GM23338 (cell line): Measurements from ENCODE around the gene MRPL37. TPM values are rescaled to one million over a fixed set of nuclear protein-coding genes. Genes with fewer than 3 reads are reported as not detected.

Source experiments
- ATAC-seq: fragments of 200-7000 bp; cut with Tn5 transposase; 3 replicates; pipeline ENCODE4 v1.9.1; 2020
- DNase-seq: peaks from one replicate; pipeline ENCODE4 v3.0.0-alpha.2; 2015; ENCODE audit warnings: low spot score
- H2AFZ ChIP-seq: fragments of 200-600 bp; sonication (generic); 2 replicates; pipeline ENCODE4 v1.8.0; 2016; ENCODE audit warnings: antibody characterized with exemption, mild to moderate bottlenecking, moderate library complexity
- H3F3A ChIP-seq: fragments of 200-600 bp; sonication (generic); replicated peaks from 2 replicates; pipeline ENCODE4 v1.8.0; 2017; ENCODE audit warnings: antibody characterized with exemption, mixed run types, low read depth
- H3K27ac ChIP-seq: fragments of 200-600 bp; sonication (generic); 2 replicates; pipeline ENCODE4 v1.6.1; 2016; ENCODE audit warnings: low read depth
- H3K27me3 ChIP-seq: fragments of 200-600 bp; sonication (generic); 2 replicates; pipeline ENCODE4 v1.8.0; 2016; ENCODE audit warnings: mild to moderate bottlenecking, mixed run types, moderate library complexity; ENCODE audit not compliant: insufficient read depth
- H3K36me3 ChIP-seq: fragments of 200-600 bp; sonication (generic); 2 replicates; pipeline ENCODE4 v1.8.0; 2016; ENCODE audit warnings: mild to moderate bottlenecking; ENCODE audit not compliant: insufficient read depth
- H3K4me1 ChIP-seq: fragments of 200-600 bp; sonication (generic); 2 replicates; pipeline ENCODE4 v1.8.0; 2016; ENCODE audit warnings: mild to moderate bottlenecking, moderate library complexity; ENCODE audit not compliant: insufficient read depth
- H3K4me2 ChIP-seq: fragments of 200-600 bp; sonication (generic); 2 replicates; pipeline ENCODE4 v1.7.1; 2017; ENCODE audit warnings: mixed run types
- H3K4me3 ChIP-seq: fragments of 200-600 bp; sonication (generic); 2 replicates; pipeline ENCODE4 v1.6.1; 2016; ENCODE audit warnings: mixed run types
- H3K79me2 ChIP-seq: fragments of 200-600 bp; sonication (generic); replicated peaks from 2 replicates; pipeline ENCODE4 v1.8.0; 2017; ENCODE audit warnings: mild to moderate bottlenecking; ENCODE audit not compliant: insufficient read depth
- H3K9me2 ChIP-seq: fragments of 200-600 bp; sonication (generic); 2 replicates; pipeline ENCODE4 v1.8.0; 2017; ENCODE audit not compliant: insufficient read depth
- H4K20me1 ChIP-seq: fragments of 200-600 bp; sonication (generic); replicated peaks from 2 replicates; pipeline ENCODE4 v1.8.0; 2017; ENCODE audit warnings: mild to moderate bottlenecking; ENCODE audit not compliant: insufficient read depth
- H3K27ac Mint-ChIP-seq: 2 replicates; pipeline ENCODE4 v1.8.0; 2020; ENCODE audit warnings: inconsistent platforms, mild to moderate bottlenecking, moderate library complexity, mixed read lengths
- H3K27me3 Mint-ChIP-seq: 3 replicates; pipeline ENCODE4 v1.8.0; 2022; ENCODE audit warnings: low read depth, mild to moderate bottlenecking, moderate library complexity, mixed read lengths, inconsistent platforms; ENCODE audit not compliant: insufficient read depth, poor library complexity
- H3K36me3 Mint-ChIP-seq: 3 replicates; pipeline ENCODE4 v1.8.0; 2021; ENCODE audit warnings: low read depth, mild to moderate bottlenecking, inconsistent platforms, moderate library complexity, mixed read lengths
- H3K4me1 Mint-ChIP-seq: 3 replicates; pipeline ENCODE4 v1.8.0; 2020; ENCODE audit warnings: mild to moderate bottlenecking, inconsistent platforms, mixed read lengths
- H3K4me3 Mint-ChIP-seq: 3 replicates; pipeline ENCODE4 v1.8.0; 2021; ENCODE audit warnings: moderate library complexity, mild to moderate bottlenecking, inconsistent platforms, mixed read lengths
- H3K9me3 Mint-ChIP-seq: 3 replicates; pipeline ENCODE4 v1.8.0; 2020; ENCODE audit warnings: moderate library complexity, mild to moderate bottlenecking, inconsistent platforms, mixed read lengths
- CREB1 ChIP-seq: fragments of 250-450 bp; sonication (Bioruptor Pico); IDR thresholded peaks from 2 replicates; pipeline ENCODE4 v1.5.0; 2020; ENCODE audit warnings: low read depth, mild to moderate bottlenecking, moderate library complexity
- CTCF ChIP-seq, 2 experiments: fragments of 200-600 bp in 1 of 2; sonication (generic) in 1 of 2; conservative IDR thresholded peaks; 2 replicates each; pipeline versions ENCODE4 v1.5.1 to v1.6.1; 2016 to 2017; ENCODE audit warnings: antibody characterized with exemption in 2 of 2, low read depth in 2 of 2, mild to moderate bottlenecking in 2 of 2, moderate library complexity in 1 of 2
- ETS1 ChIP-seq: IDR thresholded peaks from 2 replicates; pipeline ENCODE4 v1.6.1; 2016; ENCODE audit warnings: antibody characterized with exemption
- EZH2 ChIP-seq: fragments of 200-600 bp; sonication (generic); IDR thresholded peaks from one replicate; pipeline ENCODE4 v1.8.0; 2017; ENCODE audit warnings: antibody characterized with exemption, mild to moderate bottlenecking, low read depth; ENCODE audit not compliant: unreplicated experiment
- EZH2phosphoT487 ChIP-seq: fragments of 200-600 bp; sonication (generic); IDR thresholded peaks from one replicate; pipeline ENCODE4 v1.8.1; 2018; ENCODE audit warnings: antibody characterized with exemption; ENCODE audit not compliant: unreplicated experiment
- JUNB ChIP-seq: IDR thresholded peaks from one replicate; pipeline ENCODE4 v1.6.1; 2016; ENCODE audit warnings: antibody characterized with exemption; ENCODE audit not compliant: unreplicated experiment
- NANOG ChIP-seq: IDR thresholded peaks from 2 replicates; pipeline ENCODE4 v1.6.1; 2016; ENCODE audit warnings: antibody characterized with exemption, borderline replicate concordance
- POLR2AphosphoS5 ChIP-seq: IDR thresholded peaks from 2 replicates; pipeline ENCODE4 v1.6.1; 2016; ENCODE audit warnings: antibody characterized with exemption, low read depth
- REST ChIP-seq: IDR thresholded peaks from one replicate; pipeline ENCODE4 v1.6.1; 2018; ENCODE audit warnings: antibody characterized with exemption; ENCODE audit not compliant: unreplicated experiment
- STAT1 ChIP-seq: IDR thresholded peaks from one replicate; pipeline ENCODE4 v1.6.1; 2016; ENCODE audit warnings: antibody characterized with exemption; ENCODE audit not compliant: unreplicated experiment
- ZNF462 ChIP-seq: fragments of 250-450 bp; sonication (Bioruptor Pico); IDR thresholded peaks from 2 replicates; pipeline ENCODE4 v1.5.0; 2020; ENCODE audit warnings: mild to moderate bottlenecking, moderate library complexity
- polyA plus RNA-seq: library from polyadenylated mRNA; unstranded; fragments of >200 nt; fragmentation: Nextera tagmentation; extraction: Ambion mirVana; gene quantifications from 2 replicates; pipeline ENCODE4 v1.2.1, GENCODE V29; 2016
- total RNA-seq: library from RNA; depleted of rRNA; stranded (reverse); fragments of >200 nt; shearing (Covaris generic); gene quantifications from 2 replicates; pipeline ENCODE4 v1.2.3, GENCODE V29; 2014

MRPL37 gene
- total and polyA plus RNA-seq, 2 experiments from 2014 or later, result 130 to 155 TPM

DNA sequence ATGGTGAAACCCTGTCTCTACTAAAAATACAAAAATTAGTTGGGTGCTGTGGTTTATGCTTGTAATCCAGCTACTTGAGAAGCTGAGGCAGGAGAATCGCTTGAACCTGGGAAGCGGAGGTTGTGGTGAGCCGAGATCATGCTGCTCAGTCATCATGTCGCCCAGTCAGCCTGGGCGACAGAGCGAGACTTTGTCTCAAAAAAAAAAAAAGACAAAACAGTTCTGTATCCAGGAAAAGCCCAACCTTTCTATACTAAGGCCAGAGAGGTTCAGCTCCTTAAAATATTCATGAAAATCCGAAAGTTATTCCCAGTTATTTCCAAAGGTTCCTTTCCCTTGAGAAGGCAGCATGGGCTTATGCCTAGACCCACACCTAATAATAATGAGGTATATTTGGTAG lies 4.2 kb downstream of the MRPL37 start (continued):
- no peak for TF ChIP-seq ZNF462

- Histone ChIP-seq H3F3A (no peaks in the 10 kb centered on the region), H3K9me2 (no peaks in the 10 kb centered on the region), H3K27me3 (no peaks in the 10 kb centered on the region), H3K36me3 (peaks cover 38% of the 10 kb centered on the region), H3K4me2 (no peak overlapping the region), H3K4me1 (no peaks in the 10 kb centered on the region), H3K27ac (no peak overlapping the region), H3K79me2 (peaks cover 17% of the 10 kb centered on the region), H3K4me3 (no peak overlapping the region), H2AFZ (no peak overlapping the region), H4K20me1 (peaks cover 24% of the 10 kb centered on the region)
- no peak for DNase-seq
- Mint-ChIP-seq H3K9me3 (no peaks in the 10 kb centered on the region), H3K27ac (no peak overlapping the region), H3K4me1 (no peaks in the 10 kb centered on the region), H3K4me3 (no peak overlapping the region), H3K36me3 (peaks cover 71% of the 10 kb centered on the region), H3K27me3 (peaks cover 4% of the 10 kb centered on the region)
- ATAC-seq, result no peak
- no peak for TF ChIP-seq POLR2AphosphoS5
- no peak for TF ChIP-seq JUNB
- TF ChIP-seq EZH2phosphoT487, result no peak
- no peak for TF ChIP-seq NANOG
- TF ChIP-seq ETS1, result no peak
- no peak for TF ChIP-seq STAT1
- no peak for TF ChIP-seq CREB1 (CRISPR knock-in tag)
- TF ChIP-seq EZH2, result no peak
- no peak for TF ChIP-seq REST
- TF ChIP-seq CTCF (conservative IDR thresholded peaks at IDR 0.05; ENCODE audit: low read depth in 2 of 2), result no peak
Measured at GRCh38 chr1:54207287-54207686, 7.3 kb downstream of the MRPL37 start.
